Naive thymus-derived CD4-positive, alpha-beta T cell (primary cell): ENCODE measurements around the gene USP9X. TPM values are rescaled to one million over a fixed set of nuclear protein-coding genes. Genes with fewer than 3 reads are reported as not detected.
"Not testable (repeated sequence)": the region's sequence is repeated elsewhere in the genome, so short reads cannot be mapped to it uniquely, and the experiment has no call there.

Experiments
- ATAC-seq: fragments of 150-1000 bp; cut with Tn5 transposase; 2 replicates; pipeline ENCODE4 v1.10.0; 2021; ENCODE audit warnings: mild to moderate bottlenecking, moderate library complexity
- CTCF ChIA-PET: fragments of 350-600 bp; sonication (Branson Sonifier 250); formaldehyde crosslinking; loops from one replicate; lab custom pipeline; 2021; ENCODE audit warnings: antibody characterized with exemption; lab: Charles Lee
- POLR2A ChIA-PET: fragments of 350-600 bp; sonication (Branson Sonifier 250); formaldehyde crosslinking; loops from one replicate; lab custom pipeline; 2021; ENCODE audit warnings: antibody characterized with exemption, inconsistent platforms; lab: Charles Lee
- DNase-seq, 9 donors: peaks; one replicate each; pipeline versions ENCODE4 v3.0.0 to v3.0.0-alpha.2; 2020 to 2022; ENCODE audit warnings: mixed read lengths in 1 of 9
- H3K27ac ChIP-seq: one replicate; pipeline ENCODE4 v1.7.0; 2013; ENCODE audit warnings: mild to moderate bottlenecking, low read depth, low read length, moderate library complexity
- H3K27me3 ChIP-seq, 2 donors: one replicate each; pipeline ENCODE4 v1.7.0; 2013; ENCODE audit warnings: low read length in 2 of 2, mild to moderate bottlenecking in 2 of 2, moderate library complexity in 2 of 2; ENCODE audit not compliant: control insufficient read depth in 2 of 2, insufficient read depth in 2 of 2
- H3K36me3 ChIP-seq, 3 experiments: 1 replicate in 2 of 3; 2 replicates in 1 of 3; pipeline ENCODE4 v1.7.0; 2013; ENCODE audit warnings: low read length in 3 of 3, mild to moderate bottlenecking in 3 of 3, moderate library complexity in 1 of 3; ENCODE audit not compliant: insufficient read depth in 3 of 3, control insufficient read depth in 2 of 3
- H3K4me1 ChIP-seq, 2 donors: one replicate each; pipeline ENCODE4 v1.7.0; 2013; ENCODE audit warnings: low read length in 2 of 2, mild to moderate bottlenecking in 2 of 2, moderate library complexity in 1 of 2; ENCODE audit not compliant: control insufficient read depth in 2 of 2, insufficient read depth in 2 of 2
- H3K4me3 ChIP-seq: 2 replicates; pipeline ENCODE4 v1.7.0; 2013; ENCODE audit warnings: mild to moderate bottlenecking, low read length
- H3K9me3 ChIP-seq, 3 experiments: 1 replicate in 2 of 3; 2 replicates in 1 of 3; pipeline ENCODE4 v1.7.0; 2013; ENCODE audit warnings: low read length in 3 of 3; ENCODE audit not compliant: control insufficient read depth in 2 of 3
- H3K27ac Mint-ChIP-seq, 9 donors: one replicate each; pipeline ENCODE4 v1.8.0; 2020 to 2022; ENCODE audit warnings: mixed read lengths in 9 of 9, mild to moderate bottlenecking in 8 of 9, moderate library complexity in 5 of 9, inconsistent platforms in 2 of 9
- H3K27me3 Mint-ChIP-seq, 5 donors: one replicate each; pipeline ENCODE4 v1.8.0; 2021 to 2022; ENCODE audit warnings: mixed read lengths in 5 of 5, mild to moderate bottlenecking in 1 of 5
- H3K36me3 Mint-ChIP-seq, 5 donors: one replicate each; pipeline ENCODE4 v1.8.0; 2020 to 2022; ENCODE audit warnings: mixed read lengths in 5 of 5, mild to moderate bottlenecking in 3 of 5, inconsistent platforms in 1 of 5
- H3K4me1 Mint-ChIP-seq, 7 donors: one replicate each; pipeline ENCODE4 v1.8.0; 2020 to 2022; ENCODE audit warnings: mixed read lengths in 7 of 7, mild to moderate bottlenecking in 3 of 7, inconsistent platforms in 1 of 7
- H3K4me3 Mint-ChIP-seq, 10 donors: one replicate each; pipeline ENCODE4 v1.8.0; 2020 to 2022; ENCODE audit warnings: mild to moderate bottlenecking in 10 of 10, mixed read lengths in 10 of 10, moderate library complexity in 6 of 10, inconsistent platforms in 2 of 10
- H3K9me3 Mint-ChIP-seq, 11 donors: one replicate each; pipeline ENCODE4 v1.8.0; 2020 to 2022; ENCODE audit warnings: mixed read lengths in 11 of 11, mild to moderate bottlenecking in 4 of 11, inconsistent platforms in 1 of 11, moderate library complexity in 1 of 11
- intact Hi-C, 2 donors: fragments of 100-400 bp; cut with micrococcal nuclease; formaldehyde crosslinking; loops; one replicate each; pipeline ENCODE4 v1.15.1; 2023
- polyA plus RNA-seq, 2 donors: library from polyadenylated mRNA; unstranded; fragments of 300-500 nt; fragmentation: Illumina TruSeq; gene quantifications; one replicate each; pipeline ENCODE4 v1.2.3, GENCODE V29; 2021
- total RNA-seq, 6 experiments: library from RNA in 5 of 6; stranded (reverse) in 5 of 6; gene quantifications; 1 replicate in 5 of 6; 2 replicates in 1 of 6; pipeline ENCODE4 v1.2.3 and lab custom pipeline; 2021 to 2026

Gene USP9X
- total and polyA plus RNA-seq, 7 experiments from 2014 or later, result 22.6 to 79.5 (median 68.9) TPM

GRCh38 chrX:41275661-41276609, 190.7 kb downstream of the USP9X start:
- no peaks in the 10 kb centered on the region for H3K36me3 ChIP-seq
- ATAC-seq (peak; percentile 76), DNase-seq (peak in 8 of 9 donors; percentile 12 to 50 (median 43))
- Mint-ChIP-seq H3K9me3 (no peaks in the 10 kb centered on the region), H3K4me1 (peaks cover 0 to 16% (median 10%) of the 10 kb centered on the region in 7 donors), H3K27me3 (peaks cover 0 to 2% (median 0%) of the 10 kb centered on the region in 5 donors), H3K27ac (peak overlapping the region in 8 of 9 donors; percentile 36 to 85 (median 70)), H3K36me3 (no peaks in the 10 kb centered on the region), H3K4me3 (peak overlapping the region; percentile 75 to 88 (median 82))
- ChIA-PET POLR2A (interaction anchor here (0.9 to 1.3 kb wide), 3 partner anchors 55 to 58 kb away, joined by 3 to 8 read pairs (median 6); partner anchors contain the start of gene DDX3X), CTCF (interaction anchor here (0.7 kb wide), 1 partner anchor 117 kb away, joined by 4 read pairs; no protein-coding TSS in a partner anchor)
- H3K4me1 ChIP-seq, result no peaks in the 10 kb centered on the region
- intact Hi-C loops, result loop anchor here (1.0 to 10.0 kb wide), 7 partner anchors 55 to 489 kb away; no protein-coding TSS in a partner anchor
- H3K27me3 ChIP-seq, result no peaks in the 10 kb centered on the region
- no peaks in the 10 kb centered on the region for H3K9me3 ChIP-seq
- H3K27ac ChIP-seq, result peak overlapping the region; percentile 35
- H3K4me3 ChIP-seq, result peak overlapping the region; percentile 64

GRCh38 chrX:41276661-41277506, 191.6 kb downstream of the USP9X start:
- peaks cover 0 to 2% (median 0%) of the 10 kb centered on the region in 5 donors for H3K27me3 Mint-ChIP-seq
- H3K4me3 Mint-ChIP-seq, result peak overlapping the region; percentile 75 to 88 (median 82)
- H3K4me1 Mint-ChIP-seq, result peaks cover 0 to 16% (median 10%) of the 10 kb centered on the region in 7 donors
- Histone ChIP-seq H3K36me3 (no peaks in the 10 kb centered on the region), H3K27ac (no peak overlapping the region), H3K9me3 (no peaks in the 10 kb centered on the region), H3K4me1 (no peaks in the 10 kb centered on the region), H3K4me3 (peak overlapping the region; percentile 64), H3K27me3 (no peaks in the 10 kb centered on the region)
- ChIA-PET CTCF (interaction anchor here (0.6 to 0.7 kb wide), 6 partner anchors 19 to 166 kb away, joined by 3 to 4 read pairs (median 3); no protein-coding TSS in a partner anchor), POLR2A (interaction anchor here (0.6 to 1.3 kb wide), 5 partner anchors 54 to 165 kb away, joined by 3 to 8 read pairs (median 6); partner anchors contain the start of gene DDX3X)
- no peaks in the 10 kb centered on the region for H3K9me3 Mint-ChIP-seq
- H3K27ac Mint-ChIP-seq, result peak overlapping the region in 8 of 9 donors; percentile 61 to 79 (median 71)
- H3K36me3 Mint-ChIP-seq, result no peaks in the 10 kb centered on the region
- peak in 3 of 9 donors; percentile 6 to 20 (median 12) for DNase-seq
- intact Hi-C loops, result loop anchor here (1.0 to 10.0 kb wide), 7 partner anchors 54 to 488 kb away; no protein-coding TSS in a partner anchor
- ATAC-seq, result peak; percentile 22

GRCh38 chrX:41282307-41282706, 197.1 kb downstream of the USP9X start:
- H3K27me3 Mint-ChIP-seq, H3K27me3 ChIP-seq, H3K36me3 Mint-ChIP-seq, H3K36me3 ChIP-seq, ATAC-seq, H3K9me3 ChIP-seq, H3K4me1 Mint-ChIP-seq, H3K27ac ChIP-seq, intact Hi-C loops, CTCF ChIA-PET, POLR2A ChIA-PET, DNase-seq, H3K27ac Mint-ChIP-seq, H3K4me1 ChIP-seq, H3K4me3 ChIP-seq, H3K9me3 Mint-ChIP-seq, H3K4me3 Mint-ChIP-seq: not testable (repeated sequence)

- ATAC-seq, result not testable (repeated sequence)
- POLR2A ChIA-PET, result interaction anchor here (0.6 kb wide), 2 partner anchors 13 to 212 kb away, joined by 3 read pairs; no protein-coding TSS in a partner anchor
Observed at GRCh38 chrX:41285928-41286327, 200.7 kb downstream of the USP9X start.

More at GRCh38 chrX:41285928-41286327, 200.7 kb downstream of the USP9X start:
- H3K27ac Mint-ChIP-seq, H3K27me3 Mint-ChIP-seq, H3K27ac ChIP-seq, H3K27me3 ChIP-seq, DNase-seq, H3K4me3 ChIP-seq, H3K36me3 Mint-ChIP-seq, H3K4me3 Mint-ChIP-seq, H3K4me1 ChIP-seq, H3K4me1 Mint-ChIP-seq, intact Hi-C loops, H3K9me3 Mint-ChIP-seq, CTCF ChIA-PET, H3K9me3 ChIP-seq, H3K36me3 ChIP-seq: not testable (repeated sequence)

Other genes with a start within 250 kb of the USP9X start
- 100 to 1,000 TPM; 281 to 790 (median 296) TPM for gene DDX3X, start 248.7 kb downstream of the USP9X start, total RNA-seq
- gene DDX3X, start 248.7 kb downstream of the USP9X start, polyA plus RNA-seq, result 100 to 1,000 TPM; 209 to 282 TPM